Skin of body (tissue), 2 donors: ENCODE results near the gene MAP2. TPM values are rescaled to one million over a fixed set of nuclear protein-coding genes. Genes with fewer than 3 reads are reported as not detected.

ENCODE experiments used
- DNase-seq: peaks from one replicate; lab custom pipeline; 2025; lab: John Stamatoyannopoulos, UW
- total RNA-seq: library from RNA; depleted of rRNA; stranded (reverse); fragments of >200 nt; gene quantifications from one replicate; pipeline ENCODE4 v1.2.3, GENCODE V29; 2014

The MAP2 gene
- total RNA-seq = 14.4 TPM

- peak; percentile 54 for DNase-seq
Observed at GRCh38 chr2:209423562-209424198, at the start of gene MAP2. TSS of gene MAP2 (plus strand) at chr2:209424047. CDS start at chr2:209653171, 229,124 bp downstream.

GRCh38 chr2:209376686-209377085, 47.2 kb upstream of the MAP2 start:
- DNase-seq = no peak

GRCh38 chr2:209380293-209380692, 43.6 kb upstream of the MAP2 start:
- DNase-seq = no peak

- no peak for DNase-seq
Observed at GRCh38 chr2:209381091-209381490, 42.8 kb upstream of the MAP2 start.

GRCh38 chr2:209382775-209383174, 41.1 kb upstream of the MAP2 start:
- no peak for DNase-seq

GRCh38 chr2:209383212-209383611, 40.6 kb upstream of the MAP2 start:
- DNase-seq = no peak

- no peak for DNase-seq
Observed at GRCh38 chr2:209387389-209387788, 36.5 kb upstream of the MAP2 start.

GRCh38 chr2:209388446-209389037, 35.3 kb upstream of the MAP2 start:
- no peak for DNase-seq

- DNase-seq = no peak
Observed at GRCh38 chr2:209389171-209389618, 34.7 kb upstream of the MAP2 start.

GRCh38 chr2:209390839-209391238, 33.0 kb upstream of the MAP2 start:
- no peak for DNase-seq

GRCh38 chr2:209391776-209392401, 32.0 kb upstream of the MAP2 start:
- no peak for DNase-seq

- no peak for DNase-seq
Observed at GRCh38 chr2:209395229-209395628, 28.6 kb upstream of the MAP2 start.

GRCh38 chr2:209395652-209396051, 28.2 kb upstream of the MAP2 start:
- no peak for DNase-seq

GRCh38 chr2:209398463-209398862, 25.4 kb upstream of the MAP2 start:
- DNase-seq = no peak

GRCh38 chr2:209401788-209402187, 22.1 kb upstream of the MAP2 start:
- DNase-seq = no peak

GRCh38 chr2:209411296-209411695, 12.6 kb upstream of the MAP2 start:
- no peak for DNase-seq

GRCh38 chr2:209411718-209412117, 12.1 kb upstream of the MAP2 start:
- DNase-seq = no peak

GRCh38 chr2:209413311-209414014, 10.4 kb upstream of the MAP2 start:
- no peak for DNase-seq

GRCh38 chr2:209416913-209417312, 6.9 kb upstream of the MAP2 start:
- no peak for DNase-seq

GRCh38 chr2:209422191-209422754, 1.6 kb upstream of the MAP2 start:
- no peak for DNase-seq

GRCh38 chr2:209424199-209424701, 403 bp downstream of the MAP2 start:
- DNase-seq = no peak
